SK-N-SH treated with all-trans-retinoic acid at 6 μM for 48 hours (cell line): Measurements from ENCODE around the gene CDH4.

Source experiments
- ATAC-seq: fragments of 200-7000 bp; cut with Tn5 transposase; 3 replicates; pipeline ENCODE4 v1.9.1; 2020; ENCODE audit warnings: mild to moderate bottlenecking, moderate library complexity
- BACH2 ChIP-seq: fragments of 250-450 bp; sonication (Bioruptor Pico); IDR thresholded peaks from 2 replicates; pipeline ENCODE4 v1.9.0; 2021; ENCODE audit warnings: mild to moderate bottlenecking, borderline replicate concordance
- CREB5 ChIP-seq: fragments of 250-450 bp; sonication (Bioruptor Pico); IDR thresholded peaks from 2 replicates; pipeline ENCODE4 v1.5.1; 2020; ENCODE audit warnings: low read depth, mild to moderate bottlenecking, moderate library complexity
- CSDC2 ChIP-seq: fragments of 250-450 bp; sonication (Bioruptor Pico); IDR thresholded peaks from 2 replicates; pipeline ENCODE4 v1.5.0; 2020; ENCODE audit warnings: mild to moderate bottlenecking, moderate library complexity
- CSRNP3 ChIP-seq: fragments of 250-450 bp; sonication (Bioruptor Pico); IDR thresholded peaks from 2 replicates; pipeline ENCODE4 v1.5.1; 2021; ENCODE audit warnings: mild to moderate bottlenecking, moderate library complexity
- ESRRG ChIP-seq: fragments of 250-450 bp; sonication (Bioruptor Pico); IDR thresholded peaks from 2 replicates; pipeline ENCODE4 v1.6.1; 2021; ENCODE audit warnings: mild to moderate bottlenecking
- GLIS3 ChIP-seq: fragments of 250-450 bp; sonication (Bioruptor Pico); IDR thresholded peaks from 2 replicates; pipeline ENCODE4 v1.5.0; 2020; ENCODE audit warnings: mild to moderate bottlenecking, moderate library complexity
- ISL1 ChIP-seq: fragments of 250-450 bp; sonication (Bioruptor Pico); IDR thresholded peaks from 2 replicates; pipeline ENCODE4 v2.1.2; 2022; ENCODE audit warnings: mild to moderate bottlenecking, moderate library complexity
- OSR1 ChIP-seq: fragments of 250-450 bp; sonication (Bioruptor Pico); IDR thresholded peaks from 2 replicates; pipeline ENCODE4 v1.8.0; 2022; ENCODE audit warnings: moderate library complexity, mild to moderate bottlenecking, inconsistent platforms
- POU6F1 ChIP-seq: fragments of 250-450 bp; sonication (Bioruptor Pico); IDR thresholded peaks from 2 replicates; pipeline ENCODE4 v1.8.0; 2021; ENCODE audit warnings: low read depth, mild to moderate bottlenecking, moderate library complexity, borderline replicate concordance
- PPARA ChIP-seq: fragments of 250-450 bp; sonication (Bioruptor Pico); IDR thresholded peaks from 2 replicates; pipeline ENCODE4 v1.5.0; 2020; ENCODE audit warnings: mild to moderate bottlenecking, borderline replicate concordance
- SNAI2 ChIP-seq: fragments of 250-450 bp; sonication (Bioruptor Pico); IDR thresholded peaks from 2 replicates; pipeline ENCODE4 v1.5.0; 2020; ENCODE audit warnings: mild to moderate bottlenecking, moderate library complexity
- TCF4 ChIP-seq: fragments of 250-450 bp; sonication (Bioruptor Pico); IDR thresholded peaks from 2 replicates; pipeline ENCODE4 v1.8.0; 2021; ENCODE audit warnings: mild to moderate bottlenecking, moderate library complexity, borderline replicate concordance
- TOX ChIP-seq: fragments of 250-450 bp; sonication (Bioruptor Pico); IDR thresholded peaks from 2 replicates; pipeline ENCODE4 v1.8.0; 2021; ENCODE audit warnings: mild to moderate bottlenecking, moderate library complexity, borderline replicate concordance
- TSHZ2 ChIP-seq: fragments of 250-450 bp; sonication (Bioruptor Pico); IDR thresholded peaks from 2 replicates; pipeline ENCODE4 v1.5.0; 2020; ENCODE audit warnings: mild to moderate bottlenecking, moderate library complexity
- ZC3H10 ChIP-seq: fragments of 250-450 bp; sonication (Bioruptor Pico); IDR thresholded peaks from 2 replicates; pipeline ENCODE4 v1.5.1; 2021; ENCODE audit warnings: mild to moderate bottlenecking, moderate library complexity
- ZFP3 ChIP-seq: fragments of 250-450 bp; sonication (Bioruptor Pico); IDR thresholded peaks from 2 replicates; pipeline ENCODE4 v1.5.0; 2020; ENCODE audit warnings: mild to moderate bottlenecking, moderate library complexity
- ZFP30 ChIP-seq: fragments of 450-650 bp; formaldehyde crosslinking; IDR thresholded peaks from 2 replicates; pipeline ENCODE4 v1.5.0; 2022; ENCODE audit warnings: mild to moderate bottlenecking, moderate library complexity
- ZNF70 ChIP-seq: fragments of 450-650 bp; formaldehyde crosslinking; IDR thresholded peaks from 2 replicates; pipeline ENCODE4 v1.5.0; 2020; ENCODE audit warnings: mild to moderate bottlenecking, moderate library complexity
- ZNF8 ChIP-seq: fragments of 450-650 bp; formaldehyde crosslinking; IDR thresholded peaks from 2 replicates; pipeline ENCODE4 v1.5.0; 2020; ENCODE audit warnings: mild to moderate bottlenecking, moderate library complexity

Gene CDH4

GRCh38 chr20:61630816-61631215 is 378.8 kb downstream of the CDH4 start:
- TF ChIP-seq ISL1, result no peak
- no peak for TF ChIP-seq CSRNP3 (CRISPR knock-in tag)
- no peak for TF ChIP-seq ZC3H10 (CRISPR knock-in tag)
- no peak for TF ChIP-seq OSR1 (CRISPR knock-in tag)
- no peak for TF ChIP-seq ZFP3 (CRISPR knock-in tag)
- TF ChIP-seq TCF4 (CRISPR knock-in tag), result no peak
- no peak for ATAC-seq

- ATAC-seq, result no peak
- TF ChIP-seq ZC3H10 (CRISPR knock-in tag) (no peak), BACH2 (CRISPR knock-in tag) (no peak), CREB5 (CRISPR knock-in tag) (no peak), ZFP3 (CRISPR knock-in tag) (no peak), ISL1 (no peak), TOX (CRISPR knock-in tag) (no peak)
Observed at GRCh38 chr20:61631751-61632150, 379.7 kb downstream of the CDH4 start.

- no peak for ATAC-seq
- no peak for TF ChIP-seq ESRRG (CRISPR knock-in tag)
- TF ChIP-seq TSHZ2 (CRISPR knock-in tag), result no peak
- no peak for TF ChIP-seq ZNF70 (CRISPR knock-in tag)
- no peak for TF ChIP-seq SNAI2
- TF ChIP-seq BACH2 (CRISPR knock-in tag), result no peak
- TF ChIP-seq OSR1 (CRISPR knock-in tag), result no peak
- no peak for TF ChIP-seq CREB5 (CRISPR knock-in tag)
- no peak for TF ChIP-seq GLIS3
- no peak for TF ChIP-seq TOX (CRISPR knock-in tag)
- no peak for TF ChIP-seq ZFP30 (CRISPR knock-in tag)
- TF ChIP-seq PPARA, result no peak
- TF ChIP-seq ZC3H10 (CRISPR knock-in tag), result no peak
- TF ChIP-seq CSDC2 (CRISPR knock-in tag), result no peak
- no peak for TF ChIP-seq ZFP3 (CRISPR knock-in tag)
Observed at GRCh38 chr20:61633004-61633403, 380.9 kb downstream of the CDH4 start.

GRCh38 chr20:61634376-61635145 is 382.5 kb downstream of the CDH4 start:
- TF ChIP-seq POU6F1 (CRISPR knock-in tag), result no peak
- TF ChIP-seq ZFP30 (CRISPR knock-in tag), result no peak
- no peak for TF ChIP-seq TSHZ2 (CRISPR knock-in tag)
- no peak for TF ChIP-seq TCF4 (CRISPR knock-in tag)
- no peak for TF ChIP-seq CREB5 (CRISPR knock-in tag)
- TF ChIP-seq SNAI2, result no peak
- no peak for TF ChIP-seq ZNF8 (CRISPR knock-in tag)
- TF ChIP-seq GLIS3, result no peak
- no peak for TF ChIP-seq ISL1
- TF ChIP-seq CSRNP3 (CRISPR knock-in tag), result no peak
- TF ChIP-seq BACH2 (CRISPR knock-in tag), result no peak
- TF ChIP-seq ESRRG (CRISPR knock-in tag), result no peak
- TF ChIP-seq, all 23 proteins: peak for 0
- ATAC-seq, result no peak
